Esophagus muscularis mucosa (tissue), 4 donors: Measurements from ENCODE around the gene LRMDA. TPM values are rescaled to one million over a fixed set of nuclear protein-coding genes. Genes with fewer than 3 reads are reported as not detected.

Experiments used
- DNase-seq: peaks from one replicate; pipeline ENCODE4 v3.0.0-alpha.2; 2017; ENCODE audit errors: extremely low spot score
- H3K27ac ChIP-seq, 4 donors: fragments of 200-600 bp; sonication (generic); replicated peaks in 1 of 4; 1 replicate in 3 of 4; 2 replicates in 1 of 4; pipeline ENCODE4 v1.5.1; 2016 to 2019; ENCODE audit warnings: mild to moderate bottlenecking in 1 of 4
- H3K27me3 ChIP-seq, 4 donors: fragments of 200-600 bp; sonication (generic); one replicate each; pipeline versions ENCODE4 v1.5.1 to v1.6.0; 2016 to 2019
- H3K36me3 ChIP-seq, 4 donors: fragments of 200-600 bp; sonication (generic); one replicate each; pipeline ENCODE4 v1.5.1; 2016 to 2019
- H3K4me1 ChIP-seq, 4 donors: fragments of 200-600 bp; sonication (generic); one replicate each; pipeline ENCODE4 v1.5.1; 2016 to 2019
- H3K4me3 ChIP-seq, 4 donors: fragments of 200-600 bp; sonication (generic); 1 replicate in 2 of 4; 2 replicates in 2 of 4; pipeline ENCODE4 v1.5.1; 2016 to 2019; ENCODE audit warnings: mild to moderate bottlenecking in 4 of 4, moderate library complexity in 1 of 4
- H3K9me3 ChIP-seq, 4 donors: fragments of 200-600 bp; sonication (generic); 1 replicate in 3 of 4; 2 replicates in 1 of 4; pipeline ENCODE4 v1.5.1; 2016 to 2019
- CTCF ChIP-seq, 3 experiments: fragments of 200-600 bp in 2 of 3; fragments of 450-650 bp in 1 of 3; sonication (generic) in 2 of 3; IDR thresholded peaks; one replicate each; pipeline ENCODE4 v1.5.1; 2017 to 2019; ENCODE audit warnings: antibody characterized with exemption in 3 of 3, mild to moderate bottlenecking in 2 of 3, moderate library complexity in 1 of 3
- EP300 ChIP-seq: sonication (generic); formaldehyde crosslinking; IDR thresholded peaks from one replicate; pipeline ENCODE4 v1.6.1; 2017; ENCODE audit warnings: antibody characterized with exemption
- POLR2A ChIP-seq: fragments of 450-650 bp; IDR thresholded peaks from one replicate; pipeline ENCODE4 v1.6.1; 2017; ENCODE audit warnings: antibody characterized with exemption, moderate library complexity, mild to moderate bottlenecking, low read depth
- POLR2AphosphoS5 ChIP-seq, 2 donors: sonication (generic); formaldehyde crosslinking; IDR thresholded peaks; one replicate each; pipeline ENCODE4 v1.6.1; 2017; ENCODE audit warnings: antibody characterized with exemption in 2 of 2
- whole genome bisulfite sequencing: methylation state at CpG from one replicate; pipeline ENCODE4 v1.1.5; 2018; 5-methylcytosine and 5-hydroxymethylcytosine counted together
- intact Hi-C: fragments of 100-400 bp; cut with DNase I; formaldehyde crosslinking; loops from one replicate; pipeline ENCODE4 v1.15.1; 2023
- total RNA-seq, 4 donors: library from RNA; depleted of rRNA; stranded (reverse); fragments of >200 nt; gene quantifications; one replicate each; pipeline versions ENCODE4 v1.1.0 to v1.2.1, GENCODE V29; 2016

LRMDA gene
- total RNA-seq, 4 donors from 2014 or later: 14.3 to 34.9 (median 26.5) TPM

GRCh38 chr10:76311752-76312636 is 880.6 kb downstream of the LRMDA start:
- no peak for TF ChIP-seq EP300
- peak; percentile 2 to 14 for TF ChIP-seq POLR2AphosphoS5 (IDR thresholded peaks at IDR 0.05)
- TF ChIP-seq CTCF (IDR thresholded peaks at IDR 0.05): peak; percentile 12 to 36 (median 31)
- no peak for TF ChIP-seq POLR2A
- no peaks in the 10 kb centered on the region for H3K36me3 ChIP-seq
- DNase-seq: no peak
- WGBS: 23% methylated on average over 4 of the region's 4 CpGs
- H3K9me3 ChIP-seq: peaks cover 0 to 3% (median 0%) of the 10 kb centered on the region in 4 donors
- H3K4me1 ChIP-seq: peaks cover 20 to 33% (median 26%) of the 10 kb centered on the region in 4 donors
- H3K4me3 ChIP-seq: no peak overlapping the region
- no peaks in the 10 kb centered on the region for H3K27me3 ChIP-seq
- peak overlapping the region; percentile 20 to 56 (median 46) for H3K27ac ChIP-seq
- intact Hi-C loops: no loop called here

- Histone ChIP-seq H3K4me3 (no peak overlapping the region), H3K27me3 (no peaks in the 10 kb centered on the region), H3K36me3 (no peaks in the 10 kb centered on the region), H3K27ac (no peak overlapping the region), H3K9me3 (peaks cover 0 to 11% (median 0%) of the 10 kb centered on the region in 4 donors), H3K4me1 (peaks cover 13 to 27% (median 24%) of the 10 kb centered on the region in 4 donors)
- no peak for DNase-seq
- intact Hi-C loops: no loop called here
- no peak for TF ChIP-seq CTCF (IDR thresholded peaks at IDR 0.05)
- TF ChIP-seq POLR2AphosphoS5 (IDR thresholded peaks at IDR 0.05): no peak
- TF ChIP-seq POLR2A: no peak
- no peak for TF ChIP-seq EP300
- 97% methylated on average over 13 of the region's 14 CpGs for WGBS
Observed at GRCh38 chr10:76315240-76315639, 883.8 kb downstream of the LRMDA start.

DNA sequence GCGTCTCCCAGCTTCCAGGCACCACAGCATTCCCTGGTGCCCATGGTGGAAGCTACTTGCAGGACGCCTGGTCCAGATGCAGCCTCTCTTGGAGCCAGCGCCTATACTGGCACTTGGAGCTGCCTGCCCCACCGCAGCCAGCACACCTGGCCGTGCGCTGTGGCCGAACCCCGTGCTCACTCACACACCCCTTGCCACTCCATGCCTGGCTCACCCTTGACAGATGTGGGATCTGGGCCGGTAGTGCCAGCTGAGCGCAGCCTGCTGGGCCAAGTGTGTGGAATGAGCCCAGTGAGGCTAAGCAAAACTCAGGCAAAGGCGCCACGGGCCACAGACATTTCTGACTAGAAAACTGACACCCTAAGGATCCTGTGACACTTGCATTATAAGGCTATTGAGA is 884.8 kb downstream of the LRMDA start:
- Histone ChIP-seq H3K9me3 (peaks cover 0 to 11% (median 0%) of the 10 kb centered on the region in 4 donors), H3K36me3 (no peaks in the 10 kb centered on the region), H3K27ac (no peak overlapping the region), H3K4me1 (peaks cover 11 to 23% (median 16%) of the 10 kb centered on the region in 4 donors), H3K4me3 (no peak overlapping the region), H3K27me3 (no peaks in the 10 kb centered on the region)
- DNase-seq: no peak
- 98% methylated on average over 12 of the region's 12 CpGs for WGBS
- intact Hi-C loops: no loop called here
- TF ChIP-seq EP300 (no peak), CTCF (IDR thresholded peaks at IDR 0.05) (no peak), POLR2A (no peak), POLR2AphosphoS5 (IDR thresholded peaks at IDR 0.05) (no peak)

DNA sequence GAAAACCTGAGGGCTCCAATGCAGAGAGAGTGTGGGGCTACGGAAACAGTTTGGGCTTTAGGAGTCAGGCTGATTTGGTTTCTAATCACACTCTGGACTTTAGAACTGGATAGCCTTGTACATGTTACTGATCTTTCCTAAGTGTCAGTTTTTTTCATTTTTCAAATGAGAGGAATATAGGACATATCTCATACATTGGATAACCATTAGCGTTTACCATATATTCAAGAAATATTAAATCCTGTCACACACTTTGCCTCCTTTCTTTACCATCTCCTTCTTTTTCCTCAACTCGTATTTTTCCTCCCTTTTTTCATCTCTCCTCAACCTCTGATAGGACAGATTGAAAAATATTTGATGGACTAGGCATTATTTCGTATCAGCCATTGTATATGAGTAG is 885.7 kb downstream of the LRMDA start:
- DNase-seq: no peak
- Histone ChIP-seq H3K36me3 (no peaks in the 10 kb centered on the region), H3K9me3 (peaks cover 0 to 11% (median 0%) of the 10 kb centered on the region in 4 donors), H3K27me3 (no peaks in the 10 kb centered on the region), H3K4me1 (peaks cover 5 to 15% (median 8%) of the 10 kb centered on the region in 4 donors), H3K27ac (no peak overlapping the region), H3K4me3 (no peak overlapping the region)
- TF ChIP-seq CTCF (IDR thresholded peaks at IDR 0.05) (no peak), POLR2AphosphoS5 (IDR thresholded peaks at IDR 0.05) (no peak), POLR2A (no peak)
- 94% methylated on average over 4 of the region's 4 CpGs for WGBS
- intact Hi-C loops: no loop called here
